H9 (cell line): ENCODE measurements around the gene BICD2. TPM values are rescaled to one million over a fixed set of nuclear protein-coding genes. Genes with fewer than 3 reads are reported as not detected.
A peak's percentile ranks its signal among the peaks of the same experiment; 100 is the strongest.

ENCODE experiments used
- DNase-seq: peaks from one replicate; pipeline ENCODE4 v3.0.0-alpha.2; 2017
- H2AFZ ChIP-seq: one replicate; pipeline ENCODE4 v1.6.1; 2013; ENCODE audit warnings: mild to moderate bottlenecking, low read length, control low read depth, moderate library complexity
- H2AK5ac ChIP-seq: 2 replicates; pipeline ENCODE4 v1.6.1; 2013; ENCODE audit warnings: low read length, control low read depth, mixed read lengths; ENCODE audit not compliant: insufficient read length
- H2BK120ac ChIP-seq: one replicate; pipeline ENCODE4 v1.6.1; 2013; ENCODE audit warnings: low read depth, mild to moderate bottlenecking, low read length, control low read depth, inconsistent platforms; ENCODE audit not compliant: poor library complexity, severe bottlenecking
- H2BK12ac ChIP-seq: 2 replicates; pipeline ENCODE4 v1.6.1; 2013; ENCODE audit warnings: low read length, control low read depth, mixed read lengths, low read depth; ENCODE audit not compliant: insufficient read length
- H2BK15ac ChIP-seq: 2 replicates; pipeline ENCODE4 v1.6.1; 2013; ENCODE audit warnings: low read depth, low read length, control low read depth
- H2BK20ac ChIP-seq: one replicate; pipeline ENCODE4 v1.6.1; 2013; ENCODE audit warnings: low read depth, mild to moderate bottlenecking, low read length, control low read depth, inconsistent platforms; ENCODE audit not compliant: poor library complexity, severe bottlenecking
- H2BK5ac ChIP-seq: 2 replicates; pipeline ENCODE4 v1.6.1; 2013; ENCODE audit warnings: low read length, control low read depth, mixed read lengths; ENCODE audit not compliant: insufficient read length
- H3K14ac ChIP-seq: 2 replicates; pipeline ENCODE4 v1.6.1; 2013; ENCODE audit warnings: low read length, control low read depth; ENCODE audit not compliant: insufficient read depth
- H3K18ac ChIP-seq: 2 replicates; pipeline ENCODE4 v1.6.1; 2013; ENCODE audit warnings: low read depth, mild to moderate bottlenecking, mixed read lengths, low read length, control low read depth; ENCODE audit not compliant: insufficient read length
- H3K23ac ChIP-seq: 2 replicates; pipeline ENCODE4 v1.6.1; 2013; ENCODE audit warnings: low read length, control low read depth, mixed read lengths, low read depth; ENCODE audit not compliant: insufficient read length
- H3K23me2 ChIP-seq: 2 replicates; pipeline ENCODE4 v1.6.1; 2013; ENCODE audit warnings: low read depth, mild to moderate bottlenecking, mixed read lengths, low read length, control low read depth; ENCODE audit not compliant: insufficient read length, poor library complexity, severe bottlenecking
- H3K27ac ChIP-seq: 2 replicates; pipeline ENCODE4 v1.5.1; 2013; ENCODE audit warnings: low read length, control low read depth, mixed read lengths, low read depth; ENCODE audit not compliant: insufficient read length
- H3K27me3 ChIP-seq: 2 replicates; pipeline ENCODE4 v1.6.1; 2013; ENCODE audit warnings: low read length, control low read depth, inconsistent platforms; ENCODE audit not compliant: insufficient read depth
- H3K4ac ChIP-seq: 2 replicates; pipeline ENCODE4 v1.6.1; 2013; ENCODE audit warnings: low read depth, mild to moderate bottlenecking, control low read depth, inconsistent platforms, low read length, moderate library complexity
- H3K4me1 ChIP-seq: 2 replicates; pipeline ENCODE4 v1.6.1; 2013; ENCODE audit warnings: low read length, control low read depth, inconsistent platforms; ENCODE audit not compliant: insufficient read depth
- H3K4me2 ChIP-seq: 2 replicates; pipeline ENCODE4 v1.6.1; 2013; ENCODE audit warnings: low read length, control low read depth, mixed read lengths; ENCODE audit not compliant: insufficient read length, insufficient read depth
- H3K56ac ChIP-seq: 2 replicates; pipeline ENCODE4 v1.6.1; 2013; ENCODE audit warnings: low read depth, mild to moderate bottlenecking, mixed read lengths, low read length, control low read depth; ENCODE audit not compliant: insufficient read length
- H3K79me1 ChIP-seq: 2 replicates; pipeline ENCODE4 v1.6.1; 2013; ENCODE audit warnings: low read depth, mild to moderate bottlenecking, moderate library complexity, low read length, control low read depth, inconsistent platforms; ENCODE audit not compliant: insufficient read depth, poor library complexity, severe bottlenecking
- H3K79me2 ChIP-seq: 2 replicates; pipeline ENCODE4 v1.6.1; 2013; ENCODE audit warnings: low read length, control low read depth, inconsistent platforms; ENCODE audit not compliant: insufficient read depth
- H3K9ac ChIP-seq: 2 replicates; pipeline ENCODE4 v1.6.1; 2013; ENCODE audit warnings: low read length, control low read depth, mixed read lengths; ENCODE audit not compliant: insufficient read length; ENCODE audit errors: extremely low read depth
- H3K9me3 ChIP-seq: one replicate; pipeline ENCODE4 v1.6.1; 2013; ENCODE audit warnings: low read depth, low read length, inconsistent platforms; ENCODE audit not compliant: control insufficient read depth
- H3T11ph ChIP-seq: one replicate; pipeline ENCODE4 v1.6.1; 2013; ENCODE audit warnings: mild to moderate bottlenecking, low read length, control low read depth, inconsistent platforms
- H4K20me1 ChIP-seq: one replicate; pipeline ENCODE4 v1.6.1; 2013; ENCODE audit not compliant: control insufficient read depth, insufficient read length, insufficient read depth
- H4K5ac ChIP-seq: 2 replicates; pipeline ENCODE4 v1.6.1; 2013; ENCODE audit warnings: low read depth, mild to moderate bottlenecking, mixed read lengths, low read length, control low read depth; ENCODE audit not compliant: insufficient read length
- H4K8ac ChIP-seq: replicated peaks from 2 replicates; pipeline ENCODE4 v1.6.1; 2013; ENCODE audit warnings: low read length, control low read depth, mixed read lengths, low read depth; ENCODE audit not compliant: insufficient read length
- H4K91ac ChIP-seq: 2 replicates; pipeline ENCODE4 v1.6.1; 2013; ENCODE audit warnings: low read depth, mild to moderate bottlenecking, moderate library complexity, mixed read lengths, low read length, control low read depth; ENCODE audit not compliant: insufficient read length
- H3K27ac Mint-ChIP-seq, 3 experiments: 2 replicates in 2 of 3; 3 replicates in 1 of 3; pipeline ENCODE4 v1.8.0; 2020 to 2021; ENCODE audit warnings: mixed read lengths in 3 of 3, mild to moderate bottlenecking in 1 of 3, moderate library complexity in 1 of 3
- H3K27me3 Mint-ChIP-seq: 2 replicates; pipeline ENCODE4 v1.8.0; 2021; ENCODE audit warnings: low read depth, mild to moderate bottlenecking, moderate library complexity, mixed read lengths
- H3K36me3 Mint-ChIP-seq, 3 experiments: 2 replicates in 2 of 3; 3 replicates in 1 of 3; pipeline ENCODE4 v1.8.0; 2020 to 2021; ENCODE audit warnings: low read depth in 3 of 3, mixed read lengths in 3 of 3; ENCODE audit not compliant: insufficient read depth in 1 of 3
- H3K4me1 Mint-ChIP-seq, 2 experiments: 2 replicates each; pipeline ENCODE4 v1.8.0; 2020; ENCODE audit warnings: mixed read lengths in 2 of 2
- H3K4me3 Mint-ChIP-seq, 2 experiments: 2 replicates in 1 of 2; 3 replicates in 1 of 2; pipeline ENCODE4 v1.8.0; 2020 to 2021; ENCODE audit warnings: mild to moderate bottlenecking in 2 of 2, mixed read lengths in 2 of 2, moderate library complexity in 1 of 2
- H3K9me3 Mint-ChIP-seq, 2 experiments: 2 replicates in 1 of 2; 3 replicates in 1 of 2; pipeline ENCODE4 v1.8.0; 2020; ENCODE audit warnings: mild to moderate bottlenecking in 2 of 2, mixed read lengths in 2 of 2, moderate library complexity in 1 of 2
- WGBS: extraction: QIAGEN DNeasy Blood & Tissue Kit; methylation state at CpG from one replicate; pipeline ENCODE4 v1.1.7; 2013; ENCODE audit warnings: missing lambda C conversion rate, low lambda C conversion rate, mixed read lengths; ENCODE audit not compliant: insufficient read length; ENCODE audit errors: extremely low coverage; 5-methylcytosine and 5-hydroxymethylcytosine counted together
- total RNA-seq: library from RNA; stranded (reverse); gene quantifications from 2 replicates; pipeline ENCODE4 v1.2.1, GENCODE V29; 2021
- TF ChIP-seq, protein P1 (sequence below): fragments of 200-600 bp; sonication (generic); conservative IDR thresholded peaks from 3 replicates; pipeline ENCODE4 v1.8.0; 2021; ENCODE audit warnings: antibody characterized with exemption, mild to moderate bottlenecking

Gene BICD2
- total RNA-seq, 1 experiment from 2014 or later, result 22.3 TPM

GRCh38 chr9:92763721-92764380 lies 782 bp downstream of the BICD2 start:
- Histone ChIP-seq H3K27ac (no peak overlapping the region), H2AK5ac (no peak overlapping the region), H3K79me2 (peaks cover 40% of the 10 kb centered on the region; the same call in 1 of the 2 replicates), H4K20me1 (no peaks in the 10 kb centered on the region), H3K4ac (no peak overlapping the region), H2BK15ac (no peak overlapping the region), H3K23ac (no peak overlapping the region), H3K23me2 (peaks cover 6% of the 10 kb centered on the region), H3K4me2 (peak overlapping the region; percentile 72), H3K9me3 (no peaks in the 10 kb centered on the region), H3K14ac (peak overlapping the region; percentile 25; the same call in 1 of the 2 replicates), H3T11ph (no peak overlapping the region), H4K8ac (no peak overlapping the region), H3K79me1 (no peaks in the 10 kb centered on the region), H2AFZ (no peak overlapping the region), H3K9ac (peak overlapping the region; percentile 68), H3K4me1 (peaks cover 6% of the 10 kb centered on the region; the same call in 1 of the 2 replicates), H3K18ac (no peak overlapping the region), H3K56ac (no peak overlapping the region), H2BK5ac (no peak overlapping the region), H4K5ac (no peak overlapping the region), H2BK12ac (no peak overlapping the region), H3K27me3 (no peaks in the 10 kb centered on the region), H2BK120ac (no peak overlapping the region), H2BK20ac (no peak overlapping the region), H4K91ac (no peak overlapping the region)
- H3K4me1 Mint-ChIP-seq, result peaks cover 30 to 38% of the 10 kb centered on the region in 2 experiments
- no peaks in the 10 kb centered on the region for H3K9me3 Mint-ChIP-seq
- peak overlapping the region; percentile 86 to 95 for H3K4me3 Mint-ChIP-seq
- WGBS, result no CpG with 5 or more reads among the region's 42 CpGs
- no peaks in the 10 kb centered on the region for H3K36me3 Mint-ChIP-seq
- H3K27me3 Mint-ChIP-seq, result peaks cover 6% of the 10 kb centered on the region; the same call in 1 of the 2 replicates
- peak overlapping the region in 1 of 3 experiments; percentile 92; a peak in 2 of 7 replicates for H3K27ac Mint-ChIP-seq
- TF ChIP-seq, protein P1, sequence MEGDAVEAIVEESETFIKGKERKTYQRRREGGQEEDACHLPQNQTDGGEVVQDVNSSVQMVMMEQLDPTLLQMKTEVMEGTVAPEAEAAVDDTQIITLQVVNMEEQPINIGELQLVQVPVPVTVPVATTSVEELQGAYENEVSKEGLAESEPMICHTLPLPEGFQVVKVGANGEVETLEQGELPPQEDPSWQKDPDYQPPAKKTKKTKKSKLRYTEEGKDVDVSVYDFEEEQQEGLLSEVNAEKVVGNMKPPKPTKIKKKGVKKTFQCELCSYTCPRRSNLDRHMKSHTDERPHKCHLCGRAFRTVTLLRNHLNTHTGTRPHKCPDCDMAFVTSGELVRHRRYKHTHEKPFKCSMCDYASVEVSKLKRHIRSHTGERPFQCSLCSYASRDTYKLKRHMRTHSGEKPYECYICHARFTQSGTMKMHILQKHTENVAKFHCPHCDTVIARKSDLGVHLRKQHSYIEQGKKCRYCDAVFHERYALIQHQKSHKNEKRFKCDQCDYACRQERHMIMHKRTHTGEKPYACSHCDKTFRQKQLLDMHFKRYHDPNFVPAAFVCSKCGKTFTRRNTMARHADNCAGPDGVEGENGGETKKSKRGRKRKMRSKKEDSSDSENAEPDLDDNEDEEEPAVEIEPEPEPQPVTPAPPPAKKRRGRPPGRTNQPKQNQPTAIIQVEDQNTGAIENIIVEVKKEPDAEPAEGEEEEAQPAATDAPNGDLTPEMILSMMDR, result no peak
- peak; percentile 41 for DNase-seq
